ENCODE measurements around the gene RPIA.
A peak's percentile ranks its signal among the peaks of the same experiment; 100 is the strongest.

- TF ChIP-seq CTCF (IDR thresholded peaks at IDR 0.05), result peak; percentile 50 to 65 (median 56)
- TF ChIP-seq POLR2A (IDR thresholded peaks at IDR 0.05), result no peak
Measured at GRCh38 chr2:88691339-88692183, at the start of gene RPIA.

All from testis (tissue), 2 donors.